GM19463 (cell line): Measurements from ENCODE around the gene CASK.

Experiments
- ATAC-seq: cut with Tn5 transposase; IDR thresholded peaks from one replicate; pipeline ENCODE4 v1.9.1; 2021; ENCODE audit warnings: mild to moderate bottlenecking, moderate library complexity; ENCODE audit not compliant: unreplicated experiment

Gene CASK

DNA sequence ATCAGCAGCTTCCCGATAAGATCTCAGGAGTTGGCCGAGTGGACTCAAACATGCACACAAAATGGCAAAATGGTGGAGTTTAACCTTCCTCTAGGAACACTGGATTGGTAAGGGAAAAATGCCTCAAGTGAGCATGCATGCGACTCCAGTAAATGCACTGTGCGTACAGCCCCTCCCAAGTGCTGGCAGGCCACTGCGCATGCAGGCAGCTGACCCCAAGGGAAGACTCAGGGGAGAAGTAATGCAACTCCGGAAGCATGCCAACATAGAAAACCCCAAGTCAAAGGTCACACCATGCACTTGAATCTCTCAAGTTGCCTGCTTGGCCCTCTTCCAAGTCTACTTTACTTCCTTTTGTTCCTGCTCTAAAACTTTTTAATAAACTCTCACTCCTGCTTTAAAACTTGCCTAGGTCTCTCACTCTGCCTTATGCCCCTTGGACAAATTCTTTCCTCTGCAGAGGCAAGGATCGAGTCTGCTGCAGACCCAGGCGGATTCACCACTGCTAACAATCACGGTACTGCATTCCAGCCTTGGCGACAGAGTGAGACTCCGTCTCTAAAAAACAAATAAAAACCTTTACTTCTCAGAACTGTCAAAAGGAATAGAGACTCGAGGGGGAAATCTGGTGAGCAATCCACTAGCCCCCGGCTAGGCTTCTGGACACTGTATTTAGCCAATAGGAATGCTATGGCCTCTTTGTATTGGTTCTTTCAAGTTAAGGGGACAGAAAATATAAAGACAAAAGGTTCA lies 442.7 kb downstream of the CASK start:
- no peak for ATAC-seq

DNA sequence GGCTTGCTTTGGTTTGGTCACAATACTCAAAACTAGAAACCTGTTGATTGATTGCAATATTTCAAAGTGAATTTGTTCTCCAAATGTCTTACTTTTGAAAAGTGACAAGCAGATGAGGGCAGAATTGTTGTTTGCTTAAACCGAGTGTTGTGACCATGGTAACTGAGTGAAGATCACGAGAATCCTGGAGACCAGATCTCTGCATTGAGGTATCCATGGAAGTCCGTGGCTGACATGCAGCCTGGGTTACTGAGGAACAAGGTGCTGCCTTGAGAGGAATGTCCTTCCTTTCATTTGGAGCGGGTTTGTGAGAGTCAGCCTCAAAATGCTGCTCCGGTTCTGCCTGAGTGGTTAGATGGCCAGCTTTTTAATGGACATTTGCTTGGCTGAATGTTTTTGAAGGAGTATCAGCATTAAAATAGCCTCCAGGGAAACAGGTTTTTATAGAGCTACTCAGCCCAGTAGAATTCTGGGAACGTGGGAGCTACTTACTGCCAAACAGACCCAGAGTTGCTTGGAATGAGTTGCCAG lies 444.9 kb downstream of the CASK start:
- ATAC-seq, result no peak

DNA sequence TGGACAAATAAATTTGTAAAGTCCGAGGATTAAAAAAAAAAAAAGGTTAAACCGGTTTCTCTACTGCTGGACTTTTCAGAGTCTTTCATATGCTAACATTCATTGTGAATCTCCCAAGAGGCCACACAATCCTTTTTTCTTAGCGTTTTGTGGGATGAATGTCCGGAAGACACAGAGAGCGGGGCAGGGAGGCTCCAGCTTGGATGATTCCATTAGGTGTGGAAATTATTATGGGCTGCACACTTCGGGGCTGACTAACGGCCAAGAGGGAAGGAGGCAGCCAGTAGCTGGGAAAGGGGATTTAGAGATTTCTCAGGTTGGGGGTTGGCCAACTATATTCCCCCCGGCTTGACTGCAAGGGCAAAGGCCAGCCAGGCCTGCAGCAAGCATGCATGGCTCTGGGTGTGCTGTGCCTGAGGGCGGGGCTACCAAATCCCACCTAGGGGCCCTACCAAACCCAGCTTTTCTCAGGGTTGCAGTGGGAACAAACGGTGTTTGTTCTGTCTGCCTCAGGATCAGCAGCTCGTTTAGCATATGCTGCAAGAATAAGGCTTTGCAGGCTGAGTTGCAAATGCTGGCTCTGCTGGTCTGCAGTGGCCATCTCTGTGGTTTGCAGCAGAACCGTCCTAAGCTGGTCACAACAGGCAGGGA lies 447.6 kb downstream of the CASK start:
- no peak for ATAC-seq

DNA sequence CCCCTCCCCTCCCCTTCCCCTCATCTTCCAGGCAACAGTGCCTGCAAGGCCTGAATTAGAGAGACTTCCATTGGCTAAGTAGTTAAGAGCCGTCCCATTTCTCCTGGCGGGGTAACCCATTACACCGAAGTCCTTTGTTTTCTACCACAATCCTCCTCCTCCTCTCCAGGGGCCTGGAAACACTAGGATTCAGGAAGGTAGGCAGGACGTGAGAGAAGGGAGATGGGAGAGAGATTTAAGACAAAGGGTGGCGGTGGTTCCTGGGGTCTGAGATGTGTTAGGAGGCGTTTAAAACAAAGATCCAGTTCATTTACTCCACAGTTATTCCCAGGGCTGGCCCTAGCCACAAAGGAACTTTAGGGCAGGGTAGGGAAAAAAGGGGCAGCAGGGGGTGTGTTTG lies 448.2 kb downstream of the CASK start:
- ATAC-seq, result no peak

DNA sequence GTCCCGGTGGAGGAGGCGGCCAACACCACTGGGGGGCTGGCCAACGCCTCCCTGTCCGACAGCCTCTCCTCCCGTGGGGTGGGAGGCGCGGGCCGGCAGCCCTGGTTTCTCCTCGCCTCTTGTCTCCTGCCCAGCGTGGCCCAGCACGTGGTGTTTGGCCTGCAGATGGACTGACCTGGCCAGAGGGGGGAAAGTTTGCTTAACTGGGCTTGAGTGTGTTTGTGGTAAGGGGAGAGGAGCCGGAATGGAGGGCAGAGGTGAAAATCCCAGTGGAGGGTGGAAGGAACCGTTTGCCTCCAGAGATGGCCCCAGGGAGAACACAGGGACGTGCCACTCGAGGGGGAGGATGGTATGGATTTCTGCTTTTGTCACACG lies 448.6 kb downstream of the CASK start:
- no peak for ATAC-seq

DNA sequence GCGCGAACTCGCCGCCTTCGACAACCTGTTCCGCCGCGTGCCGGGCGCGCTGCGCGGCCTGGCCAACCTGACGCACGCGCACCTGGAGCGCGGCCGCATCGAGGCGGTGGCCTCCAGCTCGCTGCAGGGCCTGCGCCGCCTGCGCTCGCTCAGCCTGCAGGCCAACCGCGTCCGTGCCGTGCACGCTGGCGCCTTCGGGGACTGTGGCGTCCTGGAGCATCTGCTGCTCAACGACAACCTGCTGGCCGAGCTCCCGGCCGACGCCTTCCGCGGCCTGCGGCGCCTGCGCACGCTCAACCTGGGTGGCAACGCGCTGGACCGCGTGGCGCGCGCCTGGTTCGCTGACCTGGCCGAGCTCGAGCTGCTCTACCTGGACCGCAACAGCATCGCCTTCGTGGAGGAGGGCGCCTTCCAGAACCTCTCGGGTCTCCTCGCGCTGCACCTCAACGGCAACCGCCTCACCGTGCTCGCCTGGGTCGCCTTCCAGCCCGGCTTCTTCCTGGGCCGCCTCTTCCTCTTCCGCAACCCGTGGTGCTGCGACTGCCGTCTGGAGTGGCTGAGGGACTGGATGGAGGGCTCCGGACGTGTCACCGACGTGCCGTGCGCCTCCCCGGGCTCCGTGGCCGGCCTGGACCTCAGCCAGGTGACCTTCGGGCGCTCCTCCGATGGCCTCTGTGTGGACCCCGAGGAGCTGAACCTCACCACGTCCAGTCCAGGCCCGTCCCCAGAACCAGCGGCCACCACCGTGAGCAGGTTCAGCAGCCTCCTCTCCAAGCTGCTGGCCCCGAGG lies 449.2 kb downstream of the CASK start:
- no peak for ATAC-seq

DNA sequence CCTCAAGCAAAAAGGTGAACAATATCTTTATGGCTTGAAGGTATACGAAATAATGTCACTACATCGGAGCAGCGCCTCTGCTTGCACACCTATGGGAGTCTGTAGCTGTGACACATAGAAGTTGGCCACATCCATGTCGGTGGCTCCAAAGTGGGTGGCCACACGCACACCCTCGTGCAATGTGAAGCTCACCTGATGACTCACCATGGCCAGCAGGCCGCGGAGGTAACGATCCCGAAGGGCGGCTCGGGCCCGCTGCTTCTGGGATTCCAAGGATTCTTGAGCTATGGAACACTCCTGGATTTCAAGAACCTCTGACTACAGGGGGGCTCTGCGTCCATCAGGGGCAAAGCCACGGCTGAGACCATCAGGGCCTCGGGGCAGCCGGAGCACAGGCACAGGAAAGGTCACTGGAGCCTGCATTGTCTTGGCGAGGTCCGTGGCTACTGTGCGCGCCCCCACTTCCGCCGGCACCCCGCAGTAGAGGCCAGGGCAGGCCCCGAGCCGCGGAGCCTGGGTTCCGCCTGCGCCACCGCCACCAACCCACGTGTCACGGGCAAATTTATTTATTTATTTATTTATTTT lies 451.0 kb downstream of the CASK start:
- ATAC-seq, result no peak

DNA sequence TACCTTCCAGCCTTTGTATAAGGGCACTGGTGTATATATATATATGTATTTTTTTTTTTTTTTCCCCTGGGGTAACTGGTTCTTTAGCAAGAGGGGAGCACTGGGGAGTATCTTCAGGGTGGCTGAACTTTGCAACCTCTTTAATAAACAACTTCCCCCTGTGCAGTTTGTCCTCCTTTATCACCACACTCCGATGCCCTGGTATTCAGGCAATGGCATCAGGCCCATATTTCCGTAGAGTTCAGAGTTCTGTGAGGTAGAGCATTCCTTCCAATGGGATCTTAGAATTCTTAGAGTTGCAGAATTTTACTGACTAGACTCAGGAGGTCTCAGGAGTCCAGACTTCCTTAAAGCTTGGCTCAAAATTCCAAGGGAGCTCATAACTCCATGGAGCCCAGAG lies 451.6 kb downstream of the CASK start:
- no peak for ATAC-seq

DNA sequence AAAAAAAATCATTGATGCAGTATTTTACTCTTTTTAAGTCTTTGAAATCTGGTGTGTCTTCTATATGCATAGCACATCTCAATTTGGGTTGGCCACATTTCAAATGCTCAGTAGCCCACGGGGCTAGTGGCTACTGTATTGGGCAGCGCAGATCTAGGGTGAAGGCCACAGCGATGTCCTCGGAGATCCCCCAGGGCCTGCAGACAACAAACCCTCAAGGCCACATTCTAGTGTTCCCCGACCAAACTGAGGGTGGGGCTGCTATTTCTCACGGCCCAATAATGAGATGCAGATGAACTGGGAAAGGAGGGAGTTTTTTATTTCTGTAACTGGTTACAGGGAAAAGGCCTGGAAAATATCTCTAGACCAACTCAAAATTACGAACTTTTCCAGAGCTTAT lies 452.6 kb downstream of the CASK start:
- no peak for ATAC-seq

DNA sequence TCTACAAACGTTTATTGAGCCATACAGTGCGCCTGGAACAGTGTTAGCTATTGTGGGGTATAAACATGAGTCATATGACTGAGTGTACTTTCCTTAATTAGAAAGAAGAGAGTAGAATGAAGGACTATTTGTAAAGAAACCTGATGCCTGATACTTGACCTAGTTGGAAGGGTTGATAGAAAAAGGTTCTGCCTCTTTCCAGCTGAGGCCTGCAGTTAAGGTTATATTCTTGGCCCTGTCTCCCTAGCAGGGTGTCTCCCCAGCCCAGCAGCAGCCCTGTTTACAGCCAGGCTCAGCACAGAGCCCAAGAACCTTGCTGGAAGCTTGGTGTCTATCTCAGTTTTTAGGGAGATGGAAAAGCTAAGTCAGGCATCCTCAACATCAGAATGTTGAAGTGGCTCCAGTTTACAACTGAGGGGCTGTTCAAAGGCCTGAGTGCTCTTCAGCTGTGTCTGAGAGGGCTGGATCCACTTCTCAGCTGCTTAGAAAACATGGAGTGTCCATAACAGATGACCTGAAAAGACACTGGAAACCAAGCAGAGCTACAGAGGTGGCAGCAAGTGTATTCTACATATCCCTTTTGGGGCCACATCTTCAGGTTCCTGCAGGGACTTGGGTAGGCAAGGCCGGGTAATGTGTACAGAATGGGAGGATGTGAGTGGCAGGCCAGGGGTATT lies 454.6 kb downstream of the CASK start:
- no peak for ATAC-seq
